ENCODE results near the gene MIS18A.

MIS18A gene

DNA sequence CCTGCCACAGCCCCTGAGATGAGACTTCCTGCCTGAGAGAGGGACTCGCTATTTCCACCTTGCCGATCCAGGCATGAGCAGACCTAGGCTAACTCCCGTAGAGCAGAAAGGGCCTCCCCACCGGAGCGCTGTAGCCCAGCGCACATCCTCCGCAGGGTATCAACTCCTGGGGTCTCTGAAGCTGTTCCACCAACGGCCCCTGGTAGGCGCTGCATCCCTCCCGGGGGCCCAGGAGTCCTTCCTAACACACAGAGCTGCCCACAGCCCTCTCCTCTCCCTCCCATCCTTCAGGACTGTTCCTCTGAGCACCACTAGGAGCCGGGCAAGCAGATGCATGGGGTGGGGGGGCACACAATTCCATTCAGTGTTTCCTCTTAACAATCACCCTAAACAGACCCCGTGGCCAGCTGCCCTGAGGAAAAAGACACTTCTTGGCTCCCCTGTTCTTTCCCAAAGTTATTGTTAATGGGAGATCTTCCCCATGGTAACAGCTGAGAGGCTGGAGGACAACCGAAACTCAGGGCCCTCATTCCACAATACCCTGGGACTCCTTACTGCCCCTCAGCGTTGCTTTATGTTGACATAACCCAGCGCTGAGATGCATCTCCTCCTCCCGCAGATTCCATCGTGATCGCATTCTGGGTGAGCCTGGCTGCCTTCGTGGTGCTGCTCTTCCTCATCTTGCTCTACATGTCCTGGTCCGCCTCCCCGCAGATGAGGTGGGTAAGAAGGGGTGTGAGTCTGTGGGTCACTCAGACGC is 27.4 kb upstream of the MIS18A start:
- no peak for DNase-seq (ENCODE audit: insufficient read length, low spot score)
- FAIRE-seq = no peak

DNA sequence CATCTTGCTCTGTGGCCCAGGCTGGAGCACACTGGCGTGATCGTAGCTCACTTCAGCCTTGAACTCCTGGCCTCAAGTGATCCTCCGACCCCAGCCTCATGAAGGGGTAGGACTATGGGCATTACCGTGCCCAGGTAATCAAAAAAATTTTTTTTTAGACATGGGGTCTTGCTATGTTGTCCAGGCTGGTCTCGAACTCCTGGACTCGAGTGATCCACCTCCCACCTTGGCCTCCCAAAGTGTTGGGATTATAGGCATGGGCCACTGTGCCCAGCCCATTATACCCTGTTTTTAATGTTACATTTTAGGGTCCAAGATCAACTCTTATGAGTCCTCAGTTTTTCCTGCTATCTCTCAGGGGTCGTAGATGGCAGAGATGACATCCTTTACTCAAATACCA is 26.1 kb upstream of the MIS18A start:
- FAIRE-seq (no peak), DNase-seq (ENCODE audit: insufficient read length, low spot score) (no peak)
- TF ChIP-seq, protein P1, sequence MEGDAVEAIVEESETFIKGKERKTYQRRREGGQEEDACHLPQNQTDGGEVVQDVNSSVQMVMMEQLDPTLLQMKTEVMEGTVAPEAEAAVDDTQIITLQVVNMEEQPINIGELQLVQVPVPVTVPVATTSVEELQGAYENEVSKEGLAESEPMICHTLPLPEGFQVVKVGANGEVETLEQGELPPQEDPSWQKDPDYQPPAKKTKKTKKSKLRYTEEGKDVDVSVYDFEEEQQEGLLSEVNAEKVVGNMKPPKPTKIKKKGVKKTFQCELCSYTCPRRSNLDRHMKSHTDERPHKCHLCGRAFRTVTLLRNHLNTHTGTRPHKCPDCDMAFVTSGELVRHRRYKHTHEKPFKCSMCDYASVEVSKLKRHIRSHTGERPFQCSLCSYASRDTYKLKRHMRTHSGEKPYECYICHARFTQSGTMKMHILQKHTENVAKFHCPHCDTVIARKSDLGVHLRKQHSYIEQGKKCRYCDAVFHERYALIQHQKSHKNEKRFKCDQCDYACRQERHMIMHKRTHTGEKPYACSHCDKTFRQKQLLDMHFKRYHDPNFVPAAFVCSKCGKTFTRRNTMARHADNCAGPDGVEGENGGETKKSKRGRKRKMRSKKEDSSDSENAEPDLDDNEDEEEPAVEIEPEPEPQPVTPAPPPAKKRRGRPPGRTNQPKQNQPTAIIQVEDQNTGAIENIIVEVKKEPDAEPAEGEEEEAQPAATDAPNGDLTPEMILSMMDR (IDR thresholded peaks at IDR 0.05; ENCODE audit: insufficient read depth, missing control alignments) = no peak

More for the DNA sequence above, 27.4 kb upstream of the MIS18A start:
- TF ChIP-seq, protein P1 (IDR thresholded peaks at IDR 0.05; ENCODE audit: insufficient read depth, missing control alignments) = no peak

DNA sequence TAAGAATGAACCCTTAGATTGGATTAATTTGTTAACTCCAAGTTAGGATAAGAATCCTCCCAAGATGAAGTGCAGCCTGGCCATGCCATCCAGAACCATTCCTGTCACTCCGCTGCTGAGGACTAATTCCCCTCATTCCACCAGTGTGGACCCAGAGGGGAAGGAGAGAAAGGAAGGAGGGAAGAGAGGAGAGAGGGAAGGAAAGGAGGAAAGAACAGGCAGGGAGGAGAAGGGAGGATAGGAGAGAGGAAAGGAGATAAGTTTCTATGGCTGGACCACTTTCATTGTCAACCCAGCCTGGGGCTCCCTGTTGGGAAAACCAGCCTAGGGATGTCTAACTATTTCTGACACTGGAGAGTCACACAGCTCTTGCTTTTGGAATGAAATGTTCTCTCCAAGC is 24.5 kb upstream of the MIS18A start:
- DNase-seq (ENCODE audit: insufficient read length, low spot score) (no peak), FAIRE-seq (no peak)
- TF ChIP-seq, protein P1 (IDR thresholded peaks at IDR 0.05; ENCODE audit: insufficient read depth, missing control alignments) = no peak

DNA sequence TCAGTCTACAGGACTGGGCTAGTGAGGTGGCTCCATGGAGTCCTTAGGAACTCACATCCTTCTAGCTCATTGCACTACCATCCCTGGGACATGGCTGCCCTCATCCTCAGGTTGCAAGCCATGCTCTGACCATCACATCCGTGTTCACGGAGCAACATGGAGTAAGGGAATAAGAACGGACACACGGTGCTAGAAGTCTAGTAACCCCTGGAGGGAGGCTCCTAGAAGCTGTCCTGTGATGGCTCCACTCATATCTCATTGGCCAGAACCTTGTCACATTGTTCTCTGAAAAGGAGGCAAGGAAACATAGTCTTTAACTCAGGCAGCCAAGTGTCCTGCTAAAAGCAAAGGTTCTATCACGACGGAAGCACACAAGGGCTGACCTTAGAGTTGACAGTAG is 23.7 kb upstream of the MIS18A start:
- TF ChIP-seq, protein P1 (IDR thresholded peaks at IDR 0.05; ENCODE audit: insufficient read depth, missing control alignments) = no peak
- no peak for DNase-seq (ENCODE audit: insufficient read length, low spot score)
- no peak for FAIRE-seq

DNA sequence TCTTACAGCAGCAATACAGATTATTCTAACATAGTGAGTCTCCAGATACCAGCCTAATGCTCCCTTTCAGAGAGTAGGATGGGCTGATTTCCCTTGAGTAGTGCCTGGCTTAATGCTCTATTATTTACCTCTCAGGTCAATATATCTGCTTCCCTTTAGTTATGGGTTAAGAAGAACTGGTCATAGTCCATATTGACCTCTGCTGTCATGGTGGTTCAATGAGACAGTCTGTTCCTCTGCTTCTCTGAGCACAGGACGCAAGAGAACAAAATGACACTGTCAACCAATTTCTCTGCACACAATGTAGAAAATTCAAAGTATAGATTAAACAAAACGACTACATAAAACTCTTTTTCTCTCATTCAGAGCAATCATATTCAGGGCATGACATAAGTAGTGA is 22.7 kb upstream of the MIS18A start:
- no peak for DNase-seq (ENCODE audit: insufficient read length, low spot score)
- TF ChIP-seq, protein P1 (IDR thresholded peaks at IDR 0.05; ENCODE audit: insufficient read depth, missing control alignments) = no peak
- no peak for FAIRE-seq

DNA sequence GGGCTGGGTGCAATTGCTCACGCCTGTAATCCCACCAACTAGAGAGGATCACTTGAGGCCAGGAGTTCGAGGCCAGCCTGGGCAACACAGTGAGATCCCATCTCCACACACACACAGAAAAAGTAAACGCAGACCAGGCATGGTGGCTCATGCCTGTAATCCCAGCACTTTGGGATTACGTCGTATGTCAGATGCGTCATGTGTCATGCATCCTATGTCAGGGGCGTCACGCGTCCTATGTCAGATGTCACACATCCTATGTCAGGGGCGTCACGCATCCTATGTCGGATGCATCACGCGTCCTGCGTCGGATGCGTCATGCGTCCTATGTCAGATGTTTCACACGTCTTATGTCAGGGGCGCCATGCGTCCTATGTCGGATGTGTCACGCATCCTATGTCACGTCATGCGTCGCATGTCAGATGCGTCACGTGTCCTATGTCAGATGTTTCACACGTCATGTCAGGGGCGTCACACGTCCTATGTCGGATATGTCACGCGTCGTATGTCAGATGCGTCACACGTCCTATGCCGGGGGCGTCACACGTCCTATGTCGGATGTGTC is 21.4 kb upstream of the MIS18A start:
- FAIRE-seq (no peak), DNase-seq (ENCODE audit: insufficient read length, low spot score) (no peak)
- TF ChIP-seq, protein P1 (IDR thresholded peaks at IDR 0.05; ENCODE audit: insufficient read depth, missing control alignments) = no peak

DNA sequence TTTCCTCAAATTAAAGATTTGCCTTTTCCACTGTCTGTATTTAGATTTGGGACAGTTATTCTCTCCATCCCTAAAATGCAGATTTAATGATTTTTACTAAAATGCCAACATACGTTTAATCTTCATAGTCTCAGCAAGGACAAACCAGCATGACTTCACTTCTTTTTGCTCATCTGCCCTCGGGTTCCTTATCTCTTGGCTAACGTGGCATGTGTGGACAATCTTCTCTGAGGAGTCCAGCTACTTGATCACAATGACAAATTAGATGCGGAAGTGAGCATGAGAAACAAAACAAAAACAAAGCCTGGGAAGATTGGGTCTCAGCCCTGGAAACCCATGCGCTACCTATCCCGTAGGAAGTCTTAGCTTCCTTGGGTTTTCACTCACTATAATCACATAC is 20.8 kb upstream of the MIS18A start:
- TF ChIP-seq, protein P1 (IDR thresholded peaks at IDR 0.05; ENCODE audit: insufficient read depth, missing control alignments) = no peak
- no peak for DNase-seq (ENCODE audit: insufficient read length, low spot score)
- no peak for FAIRE-seq
